ENCODE measurements around the gene TSPAN9.

Gene TSPAN9

GRCh38 chr12:3142386-3142785 is 65.2 kb downstream of the TSPAN9 start:
- DNase-seq, result no peak

- no peak for DNase-seq
These were observed 67.3 kb downstream of the TSPAN9 start for GRCh38 chr12:3144495-3144894.

DNA sequence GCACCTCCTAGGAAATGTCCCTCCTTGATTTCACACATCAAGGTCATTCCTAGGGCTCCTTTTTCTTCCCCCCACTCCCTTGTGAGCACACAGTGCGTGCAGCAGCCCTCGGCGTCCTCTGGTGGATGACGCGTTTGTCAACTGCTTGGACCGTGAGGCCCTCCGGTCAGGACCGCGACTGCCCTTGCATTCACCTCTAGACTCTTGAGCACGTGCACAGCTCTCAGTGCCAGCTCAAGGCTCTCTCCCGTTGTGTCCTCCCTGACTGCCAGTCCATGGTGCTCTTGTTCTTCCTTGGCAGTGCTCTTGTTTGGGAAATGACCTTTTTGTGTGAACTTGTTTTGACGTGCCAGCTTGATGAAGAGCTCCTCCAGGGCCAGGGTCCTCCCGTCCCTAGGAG is 67.9 kb downstream of the TSPAN9 start:
- DNase-seq, result no peak

- DNase-seq, result peak in 1 of 2 experiments; percentile 45
These were observed 68.5 kb downstream of the TSPAN9 start for GRCh38 chr12:3145546-3146310.

DNA sequence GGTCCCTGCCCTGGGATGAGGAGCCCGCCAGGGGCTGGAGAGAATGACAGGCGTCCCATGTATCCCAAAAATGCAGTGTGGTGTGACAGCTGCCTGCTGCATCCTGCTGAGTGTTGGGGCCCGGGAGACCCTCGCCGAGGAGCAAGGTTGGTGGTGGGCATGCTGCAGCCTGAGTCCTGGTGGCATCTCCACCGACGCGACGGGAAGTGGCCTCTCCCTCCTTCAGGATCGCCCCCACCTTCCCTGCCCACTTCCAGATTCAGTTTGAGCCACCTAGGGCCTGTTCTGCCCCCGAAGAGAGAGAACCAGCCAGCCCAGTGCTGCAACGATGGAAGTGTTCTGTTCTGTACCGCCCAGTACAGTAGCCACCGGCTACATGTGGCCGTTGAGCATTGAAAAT is 70.1 kb downstream of the TSPAN9 start:
- no peak for DNase-seq

- no peak for DNase-seq
These were observed 71.3 kb downstream of the TSPAN9 start for GRCh38 chr12:3148366-3149000.

DNA sequence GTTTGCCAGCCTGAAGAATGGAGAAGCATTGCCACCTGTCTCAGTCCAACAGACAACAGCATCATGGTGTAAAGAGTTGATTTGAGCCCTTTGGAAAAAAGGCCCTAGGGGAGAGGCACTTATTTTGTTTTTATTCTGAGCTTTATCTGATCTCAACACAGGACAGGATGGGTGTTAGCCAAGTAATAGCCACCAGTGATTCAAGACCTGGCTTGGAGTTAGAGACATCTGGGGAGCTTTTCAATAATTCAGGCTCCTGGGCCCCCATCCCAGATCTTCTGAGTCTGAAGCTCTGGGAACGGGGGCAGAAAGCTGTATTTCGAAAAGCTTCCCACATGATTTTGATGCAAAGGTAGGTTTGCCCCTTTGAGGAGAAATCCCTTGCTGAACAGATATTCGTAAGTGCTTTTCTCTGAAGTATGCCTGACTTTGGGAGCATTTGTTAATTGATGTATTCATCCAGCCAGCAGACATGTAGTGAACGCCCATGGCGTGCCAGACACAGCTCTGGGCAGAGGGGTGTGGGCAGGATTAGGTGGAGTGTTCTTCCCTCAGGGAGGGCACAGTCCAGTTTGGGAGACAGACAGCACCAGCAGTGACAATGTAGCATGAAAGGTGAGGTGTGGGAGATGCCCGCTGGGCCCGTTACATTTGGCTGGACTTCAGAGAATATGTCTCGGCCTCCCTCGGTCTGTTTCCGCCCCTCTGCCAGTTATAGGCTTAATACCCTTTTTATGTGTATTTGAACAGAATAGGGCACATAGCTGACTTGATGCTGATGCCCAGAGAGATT is 72.5 kb downstream of the TSPAN9 start:
- no peak for DNase-seq

DNA sequence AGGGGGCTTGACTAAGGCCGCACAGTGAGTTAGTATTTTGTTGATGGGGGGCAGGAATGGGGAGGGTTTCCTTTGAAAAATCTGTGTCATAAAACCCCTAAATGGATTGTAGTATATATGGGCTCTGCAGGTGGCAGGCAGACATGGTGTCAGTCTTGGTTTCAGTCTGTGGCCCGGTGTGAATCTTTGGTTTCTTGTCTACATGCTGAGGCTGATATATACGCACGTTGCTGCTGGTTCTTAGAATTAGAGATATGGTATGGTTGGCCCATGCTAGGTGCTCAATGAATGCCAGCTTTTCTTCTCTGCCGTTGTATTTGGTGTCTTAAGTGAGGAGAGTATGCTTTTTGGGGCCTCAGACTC is 73.1 kb downstream of the TSPAN9 start:
- no peak for DNase-seq

DNA sequence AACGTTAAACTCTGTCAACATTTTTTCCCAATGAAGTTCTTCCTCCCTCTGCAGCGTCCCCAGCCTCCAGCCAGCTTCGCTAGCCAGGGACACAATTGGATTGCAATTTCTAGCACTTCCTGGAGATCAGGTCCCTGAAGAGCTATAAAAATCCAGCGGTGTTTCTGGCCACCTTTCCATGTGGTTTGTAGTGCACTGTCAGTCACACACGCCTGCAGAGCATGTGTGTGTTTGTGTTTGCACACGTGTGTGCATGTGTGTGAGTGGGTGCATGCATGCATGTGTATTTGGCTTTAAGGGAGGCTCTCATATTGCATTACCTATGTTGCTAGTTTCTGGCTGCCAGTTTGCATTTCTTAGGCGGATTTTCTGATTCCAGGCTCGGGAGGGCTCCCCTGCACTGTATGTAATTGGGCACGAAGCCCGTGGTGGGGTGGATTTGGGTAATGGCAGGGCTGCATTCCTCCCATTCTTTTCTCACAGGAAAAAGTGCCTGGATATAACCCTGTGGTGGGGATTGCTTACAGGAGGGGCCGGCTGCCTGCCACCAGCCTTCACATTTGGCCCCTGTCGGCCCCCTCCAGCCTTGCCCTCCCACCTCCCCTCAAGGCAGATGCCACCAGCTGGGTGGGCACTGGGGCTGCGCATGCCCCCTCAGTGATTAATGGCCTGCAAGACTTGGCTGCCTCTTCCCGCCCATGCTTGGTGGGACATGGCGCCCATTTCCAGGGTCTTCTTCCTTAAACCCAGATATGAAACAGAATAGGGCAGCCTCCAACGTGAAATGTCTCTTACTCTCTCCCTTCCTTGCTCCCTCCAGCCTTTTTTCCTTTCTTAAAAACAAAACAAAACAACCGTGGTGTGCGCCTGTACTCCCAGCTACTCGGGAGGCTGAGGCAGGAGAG is 74.0 kb downstream of the TSPAN9 start:
- DNase-seq, result no peak

DNA sequence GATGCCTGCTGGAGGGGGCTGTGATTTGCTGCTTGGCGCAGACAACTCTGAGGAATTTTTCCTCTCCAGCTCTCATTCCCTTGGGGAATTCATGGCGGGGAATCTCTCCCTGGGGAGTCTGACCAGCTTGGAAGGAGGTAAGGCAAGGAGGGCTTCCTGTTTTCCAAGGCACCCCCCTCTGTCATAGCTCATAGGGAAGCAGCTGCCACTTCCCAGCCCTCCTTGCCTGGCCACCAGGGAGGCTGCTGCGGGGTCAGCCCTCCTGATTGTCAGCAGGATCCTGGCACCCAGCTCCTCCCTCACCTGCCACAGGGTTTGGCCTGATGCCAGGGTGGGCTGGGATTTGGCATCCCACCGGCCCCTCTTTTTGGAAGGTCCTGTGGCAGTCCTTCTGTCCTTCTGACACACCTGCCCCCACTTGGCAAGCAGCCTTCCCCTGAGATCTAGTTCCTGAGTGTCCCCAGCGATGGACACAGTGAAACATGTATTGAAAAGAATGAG is 74.9 kb downstream of the TSPAN9 start:
- peak in 1 of 2 experiments; percentile 47 for DNase-seq

- no peak for DNase-seq
These were observed 75.7 kb downstream of the TSPAN9 start for GRCh38 chr12:3152892-3153291.

DNA sequence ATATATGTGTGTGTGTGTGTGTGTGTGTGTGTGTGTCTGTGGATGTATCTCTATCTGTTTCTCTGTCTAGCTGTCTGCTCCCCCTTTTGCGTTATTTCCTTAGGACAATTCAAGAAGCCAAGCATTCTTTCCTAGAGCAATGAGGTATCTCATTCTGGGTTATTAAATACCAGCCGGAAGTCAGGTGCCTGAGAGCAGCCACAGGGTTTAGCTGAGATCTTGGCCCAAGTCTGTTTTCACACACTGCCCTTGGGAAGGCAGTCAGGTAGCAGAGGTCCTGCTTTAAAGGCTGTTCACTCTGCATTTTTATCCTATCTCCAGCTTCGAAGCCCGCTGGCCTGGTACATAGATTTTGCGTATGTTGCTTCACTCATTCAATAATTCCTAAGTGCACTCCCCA is 76.8 kb downstream of the TSPAN9 start:
- DNase-seq, result no peak

GRCh38 chr12:3155702-3156370 is 78.7 kb downstream of the TSPAN9 start:
- no peak for DNase-seq

GRCh38 chr12:3157581-3158323 is 80.6 kb downstream of the TSPAN9 start:
- no peak for DNase-seq

DNA sequence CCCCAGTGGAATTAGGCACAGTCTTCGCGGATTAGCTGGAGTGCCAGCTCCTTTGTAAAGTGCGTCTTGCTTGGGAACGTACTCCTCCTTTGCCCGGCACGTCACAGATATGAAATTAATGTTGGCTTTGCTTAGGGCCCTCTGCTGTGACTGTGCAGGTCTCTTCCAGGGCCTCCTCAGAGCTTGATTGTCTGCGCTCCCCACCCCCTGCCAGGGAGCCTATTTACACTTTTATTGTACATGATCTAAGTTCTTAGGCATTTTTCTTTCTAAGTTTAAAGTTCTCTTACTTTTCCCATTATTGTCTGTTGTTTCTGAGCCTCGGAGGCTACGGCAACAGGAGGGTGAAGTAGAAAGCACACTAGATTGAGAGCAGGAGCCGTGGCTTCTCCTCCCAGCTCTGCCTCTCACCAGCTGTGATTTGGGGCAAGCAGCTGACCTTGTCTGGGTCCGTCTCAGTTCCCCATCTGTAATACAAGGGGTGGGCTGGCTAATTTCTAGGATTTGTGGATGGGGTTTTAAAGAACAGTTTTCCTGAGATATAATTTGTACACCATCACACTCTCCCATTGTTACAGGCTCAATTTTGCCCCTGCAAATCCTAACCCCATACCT is 81.8 kb downstream of the TSPAN9 start:
- no peak for DNase-seq

DNA sequence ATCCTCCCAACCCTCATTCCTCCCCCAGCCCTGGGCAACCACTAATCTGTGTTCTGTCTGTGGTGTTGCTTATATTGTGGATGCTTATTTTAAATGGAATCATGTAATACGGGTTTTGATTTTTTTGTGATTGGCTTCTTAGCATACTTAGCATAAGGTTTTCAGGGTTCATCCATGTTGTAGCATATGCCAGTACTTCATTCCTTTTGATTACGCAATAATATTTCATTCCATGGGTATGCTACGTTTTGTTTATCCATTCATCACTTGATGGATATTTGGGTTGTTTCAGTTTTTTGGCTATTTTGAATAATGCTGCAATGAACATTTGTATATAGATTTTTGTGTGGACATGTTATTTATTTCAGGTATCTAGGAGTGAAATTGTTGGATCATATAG is 82.9 kb downstream of the TSPAN9 start:
- DNase-seq, result no peak

DNA sequence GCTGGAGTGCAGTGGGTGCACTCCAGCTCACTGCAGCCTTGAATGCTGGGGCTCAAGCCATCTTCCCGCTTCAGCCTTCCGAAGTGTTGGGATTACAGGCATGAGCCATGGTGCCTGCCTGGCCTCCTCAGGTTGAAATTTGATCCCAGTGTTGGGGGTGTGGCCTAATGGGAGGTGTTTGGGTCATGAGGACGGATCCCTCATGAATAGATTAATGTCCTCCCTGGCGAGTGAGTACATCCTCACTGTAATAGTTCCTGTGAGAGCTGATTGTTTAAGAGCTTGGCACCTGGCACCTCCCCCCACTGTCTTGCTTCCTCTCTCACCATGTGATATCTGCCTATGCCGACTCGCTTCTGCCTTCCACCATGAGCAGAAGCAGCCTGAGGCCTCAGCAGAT is 84.7 kb downstream of the TSPAN9 start:
- DNase-seq, result no peak

DNA sequence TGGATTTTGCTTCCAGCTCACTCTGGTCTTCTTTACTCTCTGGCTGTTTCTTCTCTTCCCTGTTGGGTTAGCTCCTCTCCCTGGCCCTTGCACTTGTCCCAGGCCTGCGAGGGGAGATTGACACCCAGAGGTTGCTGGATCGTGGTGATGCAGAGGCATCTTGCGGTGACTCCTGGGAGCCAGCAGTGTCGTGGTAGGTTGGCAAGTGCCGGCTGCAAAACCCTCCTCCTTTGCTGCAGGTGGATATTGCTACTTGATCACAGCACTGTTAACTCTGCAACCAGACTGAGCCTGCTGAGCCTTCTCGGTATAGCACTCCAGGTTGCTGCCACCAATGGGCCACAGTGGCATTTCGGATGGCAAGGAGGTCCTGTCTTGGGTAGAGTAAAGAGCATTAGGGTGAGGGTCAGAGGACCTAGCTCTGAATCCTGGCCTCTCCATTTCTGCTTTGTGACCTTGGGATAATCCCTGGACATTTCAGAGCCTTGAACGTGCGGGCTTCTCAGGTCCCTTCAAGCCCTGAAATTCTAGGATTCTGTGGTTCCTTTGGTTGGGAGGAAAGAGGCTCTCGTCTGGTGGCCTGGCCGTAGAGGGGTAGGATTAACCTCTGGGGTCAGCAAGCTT is 87.4 kb downstream of the TSPAN9 start:
- no peak for DNase-seq

DNA sequence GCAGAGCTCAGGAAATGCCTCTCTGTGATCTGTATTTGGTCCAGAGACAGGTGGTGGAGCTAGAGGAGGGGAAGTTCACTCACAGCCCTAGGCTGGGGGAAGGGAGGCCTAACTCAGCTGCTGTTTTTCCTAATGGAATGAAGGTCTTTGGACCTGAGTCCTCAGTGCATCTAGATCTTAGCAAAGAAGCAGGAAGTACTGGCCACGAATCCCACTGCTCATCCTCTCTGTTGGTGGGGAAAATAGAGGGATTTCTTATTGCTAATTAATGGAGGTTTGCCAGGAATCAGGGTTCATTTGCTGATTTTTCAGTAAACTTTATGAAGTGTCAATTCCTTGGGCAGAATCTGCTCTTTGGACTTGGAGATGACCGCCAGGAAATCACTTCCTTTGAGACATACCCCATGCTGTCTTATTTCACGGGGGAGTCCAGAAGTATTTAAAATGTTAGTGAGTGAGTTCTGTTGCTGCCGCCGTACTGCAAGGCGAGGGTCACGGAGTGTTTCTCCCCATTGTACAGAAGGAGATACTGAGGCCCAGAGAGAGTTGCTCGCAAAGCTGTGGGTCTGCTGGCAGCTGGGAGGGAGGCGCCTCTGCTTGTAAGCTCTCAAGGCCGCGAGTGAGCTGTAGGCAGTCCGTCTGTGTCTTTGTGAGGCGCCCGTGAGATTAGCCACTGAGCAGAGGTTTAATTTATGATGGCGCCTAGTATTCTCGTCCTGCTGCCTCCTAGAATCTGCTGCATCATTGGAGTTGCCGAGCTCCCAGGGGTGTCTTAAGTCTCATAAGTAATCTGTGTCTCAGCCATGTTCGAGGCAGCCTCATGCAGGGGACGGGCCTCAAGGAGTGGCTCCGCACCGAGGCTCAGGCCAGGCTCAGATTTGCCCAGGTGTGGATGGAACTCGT is 88.2 kb downstream of the TSPAN9 start:
- no peak for DNase-seq
